WTC11 (cell line): ENCODE measurements around the gene SNX24. TPM values are rescaled to one million over a fixed set of nuclear protein-coding genes. Genes with fewer than 3 reads are reported as not detected.

Experiments
- ATAC-seq: fragments of 200-7000 bp; cut with Tn5 transposase; 2 replicates; pipeline ENCODE4 v1.10.0; 2021; ENCODE audit warnings: mild to moderate bottlenecking, moderate library complexity
- CTCF ChIA-PET: fragments of 300-600 bp; sonication (Branson Sonifier 250); formaldehyde crosslinking; loops from one replicate; lab custom pipeline; 2021; ENCODE audit warnings: antibody characterized with exemption; lab: Charles Lee
- POLR2A ChIA-PET: fragments of 350-600 bp; sonication (Branson Sonifier 250); formaldehyde crosslinking; loops from one replicate; lab custom pipeline; 2021; ENCODE audit warnings: antibody characterized with exemption; lab: Charles Lee
- DNase-seq: peaks from one replicate; pipeline ENCODE4 v3.0.0; 2021; ENCODE audit warnings: low spot score
- H3K27ac Mint-ChIP-seq: 2 replicates; pipeline ENCODE4 v1.8.0; 2021; ENCODE audit warnings: mixed read lengths
- H3K27me3 Mint-ChIP-seq: 2 replicates; pipeline ENCODE4 v1.8.0; 2021; ENCODE audit warnings: low read depth, mild to moderate bottlenecking, moderate library complexity, mixed read lengths
- H3K36me3 Mint-ChIP-seq: 2 replicates; pipeline ENCODE4 v1.8.0; 2021; ENCODE audit warnings: mixed read lengths
- H3K4me1 Mint-ChIP-seq: 2 replicates; pipeline ENCODE4 v1.8.0; 2022; ENCODE audit warnings: mixed read lengths
- H3K4me3 Mint-ChIP-seq: 2 replicates; pipeline ENCODE4 v1.8.0; 2021; ENCODE audit warnings: mild to moderate bottlenecking, moderate library complexity, mixed read lengths
- H3K9me3 Mint-ChIP-seq: 2 replicates; pipeline ENCODE4 v1.8.0; 2021; ENCODE audit warnings: mixed read lengths
- ESRRA ChIP-seq: sonication (generic); formaldehyde crosslinking; IDR thresholded peaks from 2 replicates; pipeline ENCODE4 v1.8.1; 2022; ENCODE audit warnings: mild to moderate bottlenecking, missing genetic modification reagents, borderline replicate concordance
- ETV6 ChIP-seq: sonication (generic); formaldehyde crosslinking; IDR thresholded peaks from 2 replicates; pipeline ENCODE4 v1.8.1; 2022; ENCODE audit warnings: mild to moderate bottlenecking, missing genetic modification reagents
- FOXK1 ChIP-seq: sonication (generic); formaldehyde crosslinking; IDR thresholded peaks from 2 replicates; pipeline ENCODE4 v1.8.0; 2022; ENCODE audit warnings: mild to moderate bottlenecking, moderate library complexity, missing genetic modification reagents
- FOXP1 ChIP-seq: sonication (generic); formaldehyde crosslinking; IDR thresholded peaks from 2 replicates; pipeline ENCODE4 v1.8.0; 2022; ENCODE audit warnings: missing genetic modification reagents, mild to moderate bottlenecking, moderate library complexity, borderline replicate concordance
- JAZF1 ChIP-seq: fragments of 250-450 bp; sonication (Bioruptor Pico); IDR thresholded peaks from 2 replicates; pipeline ENCODE4 v1.9.0; 2021; ENCODE audit warnings: moderate library complexity, mild to moderate bottlenecking, inconsistent platforms
- MLX ChIP-seq: sonication (generic); formaldehyde crosslinking; IDR thresholded peaks from 2 replicates; pipeline ENCODE4 v1.8.1; 2023; ENCODE audit warnings: mild to moderate bottlenecking, missing genetic modification reagents, moderate library complexity
- NR2C2 ChIP-seq: sonication (generic); formaldehyde crosslinking; IDR thresholded peaks from 2 replicates; pipeline ENCODE4 v1.8.0; 2022; ENCODE audit warnings: mild to moderate bottlenecking, missing genetic modification reagents
- OVOL2 ChIP-seq: fragments of 250-450 bp; sonication (Bioruptor Pico); IDR thresholded peaks from 2 replicates; pipeline ENCODE4 v1.9.0; 2021; ENCODE audit warnings: mild to moderate bottlenecking, borderline replicate concordance
- PRRX2 ChIP-seq: fragments of 250-450 bp; sonication (Bioruptor Pico); IDR thresholded peaks from 2 replicates; pipeline ENCODE4 v1.8.0; 2021; ENCODE audit warnings: mild to moderate bottlenecking
- SP1 ChIP-seq: sonication (generic); formaldehyde crosslinking; conservative IDR thresholded peaks from 2 replicates; pipeline ENCODE4 v1.8.1; 2022; ENCODE audit warnings: missing genetic modification reagents
- TEAD4 ChIP-seq: sonication (generic); formaldehyde crosslinking; IDR thresholded peaks from 2 replicates; pipeline ENCODE4 v1.8.0; 2022; ENCODE audit warnings: mild to moderate bottlenecking, missing genetic modification reagents
- USF1 ChIP-seq: sonication (generic); formaldehyde crosslinking; IDR thresholded peaks from 2 replicates; pipeline ENCODE4 v1.8.0; 2022; ENCODE audit warnings: mild to moderate bottlenecking, missing genetic modification reagents
- ZNF121 ChIP-seq: sonication (generic); formaldehyde crosslinking; IDR thresholded peaks from 2 replicates; pipeline ENCODE4 v1.8.0; 2023; ENCODE audit warnings: missing genetic modification reagents
- ZNF219 ChIP-seq: sonication (generic); formaldehyde crosslinking; IDR thresholded peaks from 2 replicates; pipeline ENCODE4 v1.8.0; 2023; ENCODE audit warnings: missing genetic modification reagents, mild to moderate bottlenecking, borderline replicate concordance
- ZNF281 ChIP-seq: sonication (generic); formaldehyde crosslinking; IDR thresholded peaks from 2 replicates; pipeline ENCODE4 v1.8.0; 2023; ENCODE audit warnings: mild to moderate bottlenecking, missing genetic modification reagents
- ZNF416 ChIP-seq: fragments of 250-450 bp; sonication (Bioruptor Pico); IDR thresholded peaks from 2 replicates; pipeline ENCODE4 v1.9.0; 2021; ENCODE audit warnings: mild to moderate bottlenecking, inconsistent platforms
- total RNA-seq: library from RNA; stranded (reverse); gene quantifications from 3 replicates; pipeline ENCODE4 v1.2.3, GENCODE V29; 2021
- TF ChIP-seq, protein P1 (sequence below): sonication (generic); formaldehyde crosslinking; IDR thresholded peaks from 2 replicates; pipeline ENCODE4 v1.8.0; 2022; ENCODE audit warnings: mild to moderate bottlenecking, missing genetic modification reagents
- TF ChIP-seq, protein P2 (sequence below): sonication (generic); formaldehyde crosslinking; IDR thresholded peaks from 2 replicates; pipeline ENCODE4 v1.8.1; 2023; ENCODE audit warnings: mild to moderate bottlenecking, missing genetic modification reagents
- TF ChIP-seq, protein P3 (sequence below): sonication (generic); formaldehyde crosslinking; IDR thresholded peaks from 2 replicates; pipeline ENCODE4 v1.8.1; 2023; ENCODE audit warnings: mild to moderate bottlenecking, missing genetic modification reagents, moderate library complexity
- TF ChIP-seq, protein P4 (sequence below): sonication (generic); formaldehyde crosslinking; IDR thresholded peaks from 2 replicates; pipeline ENCODE4 v1.8.0; 2022; ENCODE audit warnings: missing genetic modification reagents

The SNX24 gene
- total RNA-seq, 1 experiment from 2014 or later = 15.5 TPM

DNA sequence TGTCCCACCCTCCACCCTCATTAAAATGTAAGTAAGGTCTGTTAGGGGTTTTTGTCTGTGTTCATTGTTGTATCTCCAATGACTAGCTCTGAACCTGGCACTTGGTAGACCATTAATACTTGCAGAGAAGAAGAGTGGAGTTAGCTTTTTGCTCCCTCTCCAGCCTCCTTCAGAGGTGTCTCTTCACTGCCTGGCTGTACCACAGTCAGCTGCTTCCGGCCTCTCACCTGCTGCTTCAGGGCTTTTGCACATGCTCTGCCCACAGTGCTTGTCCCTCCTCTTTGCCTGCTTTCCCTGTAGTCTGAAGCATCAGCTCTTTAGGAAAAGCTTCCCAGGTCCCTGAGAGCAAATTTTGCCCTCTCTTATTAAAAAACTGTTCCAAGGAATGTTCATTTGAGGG lies 83.6 kb downstream of the SNX24 start:
- Mint-ChIP-seq H3K27me3 (no peaks in the 10 kb centered on the region), H3K9me3 (no peaks in the 10 kb centered on the region), H3K36me3 (no peaks in the 10 kb centered on the region)
- ATAC-seq (peak; percentile 29; the same call in 1 of the 2 replicates), DNase-seq (no peak)
- TF ChIP-seq, protein P1, sequence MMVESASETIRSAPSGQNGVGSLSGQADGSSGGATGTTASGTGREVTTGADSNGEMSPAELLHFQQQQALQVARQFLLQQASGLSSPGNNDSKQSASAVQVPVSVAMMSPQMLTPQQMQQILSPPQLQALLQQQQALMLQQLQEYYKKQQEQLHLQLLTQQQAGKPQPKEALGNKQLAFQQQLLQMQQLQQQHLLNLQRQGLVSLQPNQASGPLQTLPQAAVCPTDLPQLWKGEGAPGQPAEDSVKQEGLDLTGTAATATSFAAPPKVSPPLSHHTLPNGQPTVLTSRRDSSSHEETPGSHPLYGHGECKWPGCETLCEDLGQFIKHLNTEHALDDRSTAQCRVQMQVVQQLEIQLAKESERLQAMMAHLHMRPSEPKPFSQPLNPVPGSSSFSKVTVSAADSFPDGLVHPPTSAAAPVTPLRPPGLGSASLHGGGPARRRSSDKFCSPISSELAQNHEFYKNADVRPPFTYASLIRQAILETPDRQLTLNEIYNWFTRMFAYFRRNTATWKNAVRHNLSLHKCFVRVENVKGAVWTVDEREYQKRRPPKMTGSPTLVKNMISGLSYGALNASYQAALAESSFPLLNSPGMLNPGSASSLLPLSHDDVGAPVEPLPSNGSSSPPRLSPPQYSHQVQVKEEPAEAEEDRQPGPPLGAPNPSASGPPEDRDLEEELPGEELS (CRISPR knock-in tag) = no peak
- TF ChIP-seq SP1 (CRISPR knock-in tag) = no peak
- TF ChIP-seq, all 79 proteins: peak for 0
- no peak overlapping the region for H3K4me3 Mint-ChIP-seq
- H3K4me1 Mint-ChIP-seq = peaks cover 37% of the 10 kb centered on the region
- ChIA-PET CTCF (interaction anchor here (0.5 to 1.1 kb wide), 2 partner anchors 9 to 56 kb away, joined by 3 to 4 read pairs; no protein-coding TSS in a partner anchor), POLR2A (no interaction called here)
- no peak overlapping the region for H3K27ac Mint-ChIP-seq

GRCh38 chr5:122929980-122930379 lies 84.6 kb downstream of the SNX24 start:
- H3K36me3 Mint-ChIP-seq = no peaks in the 10 kb centered on the region
- ATAC-seq (peak; percentile 50), DNase-seq (no peak)
- CTCF ChIA-PET = no interaction called here
- POLR2A ChIA-PET = no interaction called here
- no peaks in the 10 kb centered on the region for H3K9me3 Mint-ChIP-seq
- no peaks in the 10 kb centered on the region for H3K27me3 Mint-ChIP-seq
- H3K4me3 Mint-ChIP-seq = no peak overlapping the region
- TF ChIP-seq PRRX2 (CRISPR knock-in tag) (no peak), ZNF281 (CRISPR knock-in tag) (no peak), FOXP1 (CRISPR knock-in tag) (no peak), FOXK1 (no peak)
- no peak overlapping the region for H3K27ac Mint-ChIP-seq
- peaks cover 36% of the 10 kb centered on the region for H3K4me1 Mint-ChIP-seq

DNA sequence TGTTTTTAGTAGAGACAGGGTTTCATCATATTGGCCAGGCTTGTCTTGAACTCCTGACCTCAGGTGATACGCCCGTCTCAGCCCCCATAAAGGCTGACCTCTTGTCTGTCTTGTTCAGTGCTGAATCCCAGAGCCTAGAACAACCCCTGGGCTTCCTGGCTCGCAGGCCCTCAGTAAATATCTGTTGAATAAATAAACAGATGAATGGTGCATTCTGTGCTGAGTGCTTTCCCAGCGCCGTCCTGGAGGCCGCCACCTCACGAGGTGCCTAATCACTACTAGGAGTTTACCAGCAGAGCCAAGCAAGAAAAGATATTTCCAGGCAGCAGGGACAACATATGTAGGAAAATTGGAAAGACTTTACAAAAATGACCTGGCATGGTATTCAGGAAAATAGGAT lies 88.5 kb downstream of the SNX24 start:
- Mint-ChIP-seq H3K27ac (peak overlapping the region; percentile 80), H3K27me3 (no peaks in the 10 kb centered on the region), H3K4me3 (no peak overlapping the region), H3K4me1 (peaks cover 48% of the 10 kb centered on the region), H3K9me3 (no peaks in the 10 kb centered on the region), H3K36me3 (no peaks in the 10 kb centered on the region)
- no peak for DNase-seq
- ATAC-seq = no peak
- CTCF ChIA-PET = no interaction called here
- POLR2A ChIA-PET = no interaction called here
- TF ChIP-seq, protein P2, sequence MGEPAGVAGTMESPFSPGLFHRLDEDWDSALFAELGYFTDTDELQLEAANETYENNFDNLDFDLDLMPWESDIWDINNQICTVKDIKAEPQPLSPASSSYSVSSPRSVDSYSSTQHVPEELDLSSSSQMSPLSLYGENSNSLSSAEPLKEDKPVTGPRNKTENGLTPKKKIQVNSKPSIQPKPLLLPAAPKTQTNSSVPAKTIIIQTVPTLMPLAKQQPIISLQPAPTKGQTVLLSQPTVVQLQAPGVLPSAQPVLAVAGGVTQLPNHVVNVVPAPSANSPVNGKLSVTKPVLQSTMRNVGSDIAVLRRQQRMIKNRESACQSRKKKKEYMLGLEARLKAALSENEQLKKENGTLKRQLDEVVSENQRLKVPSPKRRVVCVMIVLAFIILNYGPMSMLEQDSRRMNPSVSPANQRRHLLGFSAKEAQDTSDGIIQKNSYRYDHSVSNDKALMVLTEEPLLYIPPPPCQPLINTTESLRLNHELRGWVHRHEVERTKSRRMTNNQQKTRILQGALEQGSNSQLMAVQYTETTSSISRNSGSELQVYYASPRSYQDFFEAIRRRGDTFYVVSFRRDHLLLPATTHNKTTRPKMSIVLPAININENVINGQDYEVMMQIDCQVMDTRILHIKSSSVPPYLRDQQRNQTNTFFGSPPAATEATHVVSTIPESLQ = no peak
- TF ChIP-seq FOXK1 (no peak), OVOL2 (CRISPR knock-in tag) (no peak), ZNF219 (CRISPR knock-in tag) (no peak), ESRRA (CRISPR knock-in tag) (no peak), USF1 (CRISPR knock-in tag) (no peak), JAZF1 (CRISPR knock-in tag) (no peak), MLX (CRISPR knock-in tag) (no peak), TEAD4 (no peak), NR2C2 (CRISPR knock-in tag) (no peak), ETV6 (CRISPR knock-in tag) (no peak), ZNF416 (CRISPR knock-in tag) (no peak), ZNF121 (CRISPR knock-in tag) (no peak)
- TF ChIP-seq, protein P3, sequence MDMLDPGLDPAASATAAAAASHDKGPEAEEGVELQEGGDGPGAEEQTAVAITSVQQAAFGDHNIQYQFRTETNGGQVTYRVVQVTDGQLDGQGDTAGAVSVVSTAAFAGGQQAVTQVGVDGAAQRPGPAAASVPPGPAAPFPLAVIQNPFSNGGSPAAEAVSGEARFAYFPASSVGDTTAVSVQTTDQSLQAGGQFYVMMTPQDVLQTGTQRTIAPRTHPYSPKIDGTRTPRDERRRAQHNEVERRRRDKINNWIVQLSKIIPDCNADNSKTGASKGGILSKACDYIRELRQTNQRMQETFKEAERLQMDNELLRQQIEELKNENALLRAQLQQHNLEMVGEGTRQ = no peak
- TF ChIP-seq, protein P4, sequence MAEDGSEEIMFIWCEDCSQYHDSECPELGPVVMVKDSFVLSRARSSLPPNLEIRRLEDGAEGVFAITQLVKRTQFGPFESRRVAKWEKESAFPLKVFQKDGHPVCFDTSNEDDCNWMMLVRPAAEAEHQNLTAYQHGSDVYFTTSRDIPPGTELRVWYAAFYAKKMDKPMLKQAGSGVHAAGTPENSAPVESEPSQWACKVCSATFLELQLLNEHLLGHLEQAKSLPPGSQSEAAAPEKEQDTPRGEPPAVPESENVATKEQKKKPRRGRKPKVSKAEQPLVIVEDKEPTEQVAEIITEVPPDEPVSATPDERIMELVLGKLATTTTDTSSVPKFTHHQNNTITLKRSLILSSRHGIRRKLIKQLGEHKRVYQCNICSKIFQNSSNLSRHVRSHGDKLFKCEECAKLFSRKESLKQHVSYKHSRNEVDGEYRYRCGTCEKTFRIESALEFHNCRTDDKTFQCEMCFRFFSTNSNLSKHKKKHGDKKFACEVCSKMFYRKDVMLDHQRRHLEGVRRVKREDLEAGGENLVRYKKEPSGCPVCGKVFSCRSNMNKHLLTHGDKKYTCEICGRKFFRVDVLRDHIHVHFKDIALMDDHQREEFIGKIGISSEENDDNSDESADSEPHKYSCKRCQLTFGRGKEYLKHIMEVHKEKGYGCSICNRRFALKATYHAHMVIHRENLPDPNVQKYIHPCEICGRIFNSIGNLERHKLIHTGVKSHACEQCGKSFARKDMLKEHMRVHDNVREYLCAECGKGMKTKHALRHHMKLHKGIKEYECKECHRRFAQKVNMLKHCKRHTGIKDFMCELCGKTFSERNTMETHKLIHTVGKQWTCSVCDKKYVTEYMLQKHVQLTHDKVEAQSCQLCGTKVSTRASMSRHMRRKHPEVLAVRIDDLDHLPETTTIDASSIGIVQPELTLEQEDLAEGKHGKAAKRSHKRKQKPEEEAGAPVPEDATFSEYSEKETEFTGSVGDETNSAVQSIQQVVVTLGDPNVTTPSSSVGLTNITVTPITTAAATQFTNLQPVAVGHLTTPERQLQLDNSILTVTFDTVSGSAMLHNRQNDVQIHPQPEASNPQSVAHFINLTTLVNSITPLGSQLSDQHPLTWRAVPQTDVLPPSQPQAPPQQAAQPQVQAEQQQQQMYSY = no peak
- TF ChIP-seq, all 79 proteins: peak for 0
